Astrocyte (in vitro differentiated cells and primary cell): ENCODE measurements around the gene HOXB6. TPM values are rescaled to one million over a fixed set of nuclear protein-coding genes. Genes with fewer than 3 reads are reported as not detected.

Experiments
- DNase-seq: peaks from one replicate; pipeline ENCODE4 v3.0.0-alpha.2; 2010; ENCODE audit warnings: low read depth
- FAIRE-seq: peaks from 2 replicates; lab custom pipeline; 2011; peaks lifted over from hg19 to GRCh38; lab: Jason Lieb, UNC
- H2AFZ ChIP-seq: 2 replicates; pipeline ENCODE4 v1.6.0; 2012; ENCODE audit warnings: low read depth, low read length, inconsistent platforms
- H3K27ac ChIP-seq: 2 replicates; pipeline ENCODE4 v1.5.1; 2011; ENCODE audit warnings: low read depth, low read length, inconsistent platforms
- H3K27me3 ChIP-seq: 2 replicates; pipeline ENCODE4 v1.6.0; 2011; ENCODE audit warnings: low read length, inconsistent platforms; ENCODE audit not compliant: insufficient read depth
- H3K36me3 ChIP-seq: 2 replicates; pipeline ENCODE4 v1.5.1; 2011; ENCODE audit warnings: low read length, inconsistent platforms; ENCODE audit not compliant: insufficient read depth
- H3K4me1 ChIP-seq: 2 replicates; pipeline ENCODE4 v1.5.1; 2011; ENCODE audit warnings: low read length, inconsistent platforms; ENCODE audit not compliant: insufficient read depth
- H3K4me2 ChIP-seq: 2 replicates; pipeline ENCODE4 v1.6.0; 2012; ENCODE audit warnings: low read length, inconsistent platforms
- H3K4me3 ChIP-seq: 2 replicates; pipeline ENCODE4 v1.5.1; 2011; ENCODE audit warnings: low read depth, mild to moderate bottlenecking, low read length, inconsistent platforms; ENCODE audit not compliant: insufficient read depth
- H3K79me2 ChIP-seq: 2 replicates; pipeline ENCODE4 v1.6.0; 2012; ENCODE audit warnings: mild to moderate bottlenecking, low read length, inconsistent platforms; ENCODE audit not compliant: insufficient read depth
- H3K9ac ChIP-seq: 2 replicates; pipeline ENCODE4 v1.6.0; 2012; ENCODE audit warnings: mild to moderate bottlenecking, low read length, inconsistent platforms
- H3K9me3 ChIP-seq: 2 replicates; pipeline ENCODE4 v1.5.1; 2012; ENCODE audit warnings: low read depth, mild to moderate bottlenecking, low read length, inconsistent platforms; ENCODE audit not compliant: insufficient read depth
- H4K20me1 ChIP-seq: 2 replicates; pipeline ENCODE4 v1.6.0; 2012; ENCODE audit warnings: low read length, inconsistent platforms; ENCODE audit not compliant: insufficient read depth
- H3K27ac Mint-ChIP-seq: one replicate; pipeline ENCODE4 v1.8.0; 2021; ENCODE audit warnings: mild to moderate bottlenecking, mixed read lengths; ENCODE audit not compliant: unreplicated experiment
- H3K27me3 Mint-ChIP-seq: one replicate; pipeline ENCODE4 v1.8.0; 2021; ENCODE audit warnings: low read depth, mixed read lengths; ENCODE audit not compliant: unreplicated experiment
- H3K36me3 Mint-ChIP-seq: one replicate; pipeline ENCODE4 v1.8.0; 2021; ENCODE audit warnings: low read depth, mixed read lengths; ENCODE audit not compliant: unreplicated experiment
- H3K4me1 Mint-ChIP-seq: one replicate; pipeline ENCODE4 v1.8.0; 2021; ENCODE audit warnings: low read depth, mixed read lengths; ENCODE audit not compliant: unreplicated experiment
- H3K4me3 Mint-ChIP-seq: one replicate; pipeline ENCODE4 v1.8.0; 2021; ENCODE audit warnings: mild to moderate bottlenecking, moderate library complexity, mixed read lengths; ENCODE audit not compliant: unreplicated experiment
- H3K9me3 Mint-ChIP-seq: one replicate; pipeline ENCODE4 v1.8.0; 2021; ENCODE audit warnings: mild to moderate bottlenecking, mixed read lengths; ENCODE audit not compliant: unreplicated experiment
- EZH2 ChIP-seq: IDR thresholded peaks from 2 replicates; pipeline ENCODE4 v1.6.1; 2012; ENCODE audit warnings: mild to moderate bottlenecking, low read length, inconsistent platforms; ENCODE audit not compliant: insufficient read depth
- total RNA-seq: library from RNA; stranded (reverse); gene quantifications from 2 replicates; pipeline ENCODE4 v1.2.1, GENCODE V29; 2021
- TF ChIP-seq, protein P1 (sequence below): IDR thresholded peaks from 2 replicates; pipeline ENCODE4 v1.5.1; 2011; ENCODE audit warnings: low read depth, mild to moderate bottlenecking, inconsistent platforms, low read length, moderate library complexity; ENCODE audit not compliant: insufficient read depth

HOXB6 gene
- total RNA-seq, 1 donor from 2014 or later = not detected

DNA sequence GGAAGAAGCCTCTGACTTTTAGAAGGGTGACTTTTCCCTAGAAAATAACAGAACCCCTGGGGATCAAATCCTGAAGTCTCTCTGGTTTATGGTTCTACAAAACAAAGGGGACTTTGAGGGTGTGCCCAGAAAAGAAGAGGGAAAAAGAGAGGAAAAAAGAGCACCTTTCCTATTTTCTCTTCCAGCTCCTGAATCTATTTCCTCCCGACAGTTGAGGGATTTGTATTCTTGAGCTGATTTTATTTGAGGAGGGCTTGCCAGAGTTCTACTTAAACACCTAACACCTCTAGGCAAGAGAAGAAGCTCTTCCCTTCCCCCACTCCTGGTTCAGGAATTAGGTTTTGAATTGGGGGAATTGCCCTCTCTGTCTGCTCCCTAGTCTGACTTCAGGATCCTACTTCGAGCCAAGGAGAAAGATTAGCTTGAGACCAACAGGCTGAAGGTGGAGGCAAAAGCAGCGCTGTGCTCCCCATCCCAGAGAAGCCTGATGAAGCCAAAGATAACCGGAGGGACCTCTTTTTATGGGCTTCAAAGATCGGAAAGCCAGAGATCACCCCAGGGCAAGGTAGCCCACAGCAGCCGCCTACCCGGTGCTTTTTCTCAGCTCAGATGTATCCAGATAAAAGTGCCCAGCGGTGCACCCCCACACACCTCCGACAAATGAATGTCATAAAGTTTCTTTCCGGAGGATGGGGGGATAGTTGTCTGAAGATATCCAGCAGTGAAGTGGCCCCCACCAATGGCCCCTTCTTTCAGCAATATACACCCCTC, 15.5 kb downstream of the HOXB6 start:
- peaks cover 17% of the 10 kb centered on the region for H3K4me1 ChIP-seq
- Mint-ChIP-seq H3K4me1 (peaks cover 3% of the 10 kb centered on the region), H3K27ac (no peak overlapping the region), H3K9me3 (peaks cover 20% of the 10 kb centered on the region), H3K4me3 (no peak overlapping the region), H3K36me3 (no peaks in the 10 kb centered on the region), H3K27me3 (peaks cover 94% of the 10 kb centered on the region)
- H4K20me1 ChIP-seq = no peaks in the 10 kb centered on the region
- no peak overlapping the region for H2AFZ ChIP-seq
- TF ChIP-seq EZH2 = no peak
- TF ChIP-seq, protein P1, sequence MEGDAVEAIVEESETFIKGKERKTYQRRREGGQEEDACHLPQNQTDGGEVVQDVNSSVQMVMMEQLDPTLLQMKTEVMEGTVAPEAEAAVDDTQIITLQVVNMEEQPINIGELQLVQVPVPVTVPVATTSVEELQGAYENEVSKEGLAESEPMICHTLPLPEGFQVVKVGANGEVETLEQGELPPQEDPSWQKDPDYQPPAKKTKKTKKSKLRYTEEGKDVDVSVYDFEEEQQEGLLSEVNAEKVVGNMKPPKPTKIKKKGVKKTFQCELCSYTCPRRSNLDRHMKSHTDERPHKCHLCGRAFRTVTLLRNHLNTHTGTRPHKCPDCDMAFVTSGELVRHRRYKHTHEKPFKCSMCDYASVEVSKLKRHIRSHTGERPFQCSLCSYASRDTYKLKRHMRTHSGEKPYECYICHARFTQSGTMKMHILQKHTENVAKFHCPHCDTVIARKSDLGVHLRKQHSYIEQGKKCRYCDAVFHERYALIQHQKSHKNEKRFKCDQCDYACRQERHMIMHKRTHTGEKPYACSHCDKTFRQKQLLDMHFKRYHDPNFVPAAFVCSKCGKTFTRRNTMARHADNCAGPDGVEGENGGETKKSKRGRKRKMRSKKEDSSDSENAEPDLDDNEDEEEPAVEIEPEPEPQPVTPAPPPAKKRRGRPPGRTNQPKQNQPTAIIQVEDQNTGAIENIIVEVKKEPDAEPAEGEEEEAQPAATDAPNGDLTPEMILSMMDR = no peak
- H3K9ac ChIP-seq = no peak overlapping the region
- peak overlapping the region; percentile 50 for H3K4me2 ChIP-seq
- H3K27ac ChIP-seq = no peak overlapping the region
- H3K9me3 ChIP-seq = no peaks in the 10 kb centered on the region
- no peak for DNase-seq
- H3K79me2 ChIP-seq = peaks cover 21% of the 10 kb centered on the region
- no peaks in the 10 kb centered on the region for H3K36me3 ChIP-seq
- no peak for FAIRE-seq
- H3K27me3 ChIP-seq = peaks cover 70% of the 10 kb centered on the region
- H3K4me3 ChIP-seq = no peak overlapping the region

GRCh38 chr17:48588528-48588927, 16.3 kb downstream of the HOXB6 start:
- Mint-ChIP-seq H3K27ac (no peak overlapping the region), H3K4me1 (peaks cover 3% of the 10 kb centered on the region), H3K27me3 (peaks cover 95% of the 10 kb centered on the region), H3K4me3 (no peak overlapping the region), H3K36me3 (no peaks in the 10 kb centered on the region), H3K9me3 (peaks cover 22% of the 10 kb centered on the region)
- Histone ChIP-seq H3K9me3 (no peaks in the 10 kb centered on the region), H3K4me1 (peaks cover 14% of the 10 kb centered on the region), H3K27me3 (peaks cover 71% of the 10 kb centered on the region), H4K20me1 (no peaks in the 10 kb centered on the region), H3K27ac (no peak overlapping the region), H3K36me3 (no peaks in the 10 kb centered on the region), H3K4me2 (no peak overlapping the region), H3K4me3 (no peak overlapping the region), H3K9ac (no peak overlapping the region), H3K79me2 (peaks cover 25% of the 10 kb centered on the region), H2AFZ (no peak overlapping the region)
- no peak for FAIRE-seq
- no peak for DNase-seq
- TF ChIP-seq, protein P1 = no peak
- TF ChIP-seq EZH2 = no peak

- Mint-ChIP-seq H3K4me1 (peaks cover 3% of the 10 kb centered on the region), H3K27me3 (peaks cover 95% of the 10 kb centered on the region), H3K27ac (no peak overlapping the region), H3K36me3 (no peaks in the 10 kb centered on the region), H3K9me3 (peaks cover 22% of the 10 kb centered on the region), H3K4me3 (no peak overlapping the region)
- TF ChIP-seq EZH2 = peak; percentile 60
- TF ChIP-seq, protein P1 = no peak
- no peak overlapping the region for H3K4me3 ChIP-seq
- H3K9ac ChIP-seq = no peak overlapping the region
- peaks cover 27% of the 10 kb centered on the region for H3K79me2 ChIP-seq
- H3K4me2 ChIP-seq = no peak overlapping the region
- H3K9me3 ChIP-seq = no peaks in the 10 kb centered on the region
- no peak for FAIRE-seq
- no peak overlapping the region for H3K27ac ChIP-seq
- no peak overlapping the region for H2AFZ ChIP-seq
- H3K27me3 ChIP-seq = peaks cover 74% of the 10 kb centered on the region
- no peak for DNase-seq
- H4K20me1 ChIP-seq = no peaks in the 10 kb centered on the region
- H3K36me3 ChIP-seq = no peaks in the 10 kb centered on the region
- H3K4me1 ChIP-seq = peaks cover 14% of the 10 kb centered on the region
Observed at GRCh38 chr17:48588074-48588415, 16.7 kb downstream of the HOXB6 start.
